ENCODE results near the gene DEF6.
"Not testable (repeated sequence)": the region's sequence is repeated elsewhere in the genome, so short reads cannot be mapped to it uniquely, and the experiment has no call there.

The DEF6 gene

DNA sequence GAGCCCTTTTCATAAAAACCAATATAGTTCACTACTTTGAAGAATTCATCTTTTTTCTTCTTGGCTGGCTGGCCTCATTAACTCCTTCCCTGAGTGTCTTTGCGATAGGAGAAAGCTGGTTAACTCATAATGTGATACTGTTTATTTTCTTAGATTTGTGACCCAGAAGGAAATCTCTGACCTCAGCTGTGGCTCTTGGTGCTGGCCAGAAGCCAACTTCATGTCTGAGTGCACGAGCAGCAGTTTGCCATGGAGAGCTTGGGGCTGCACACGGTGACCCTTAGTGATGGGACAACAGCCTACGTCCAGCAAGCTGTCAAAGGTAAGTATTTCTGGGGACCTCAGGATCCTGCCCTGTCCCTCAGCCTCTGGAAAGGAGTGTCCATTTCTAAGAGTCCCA is 16.7 kb upstream of the DEF6 start:
- no peak for DNase-seq (ENCODE audit: low spot score)

DNA sequence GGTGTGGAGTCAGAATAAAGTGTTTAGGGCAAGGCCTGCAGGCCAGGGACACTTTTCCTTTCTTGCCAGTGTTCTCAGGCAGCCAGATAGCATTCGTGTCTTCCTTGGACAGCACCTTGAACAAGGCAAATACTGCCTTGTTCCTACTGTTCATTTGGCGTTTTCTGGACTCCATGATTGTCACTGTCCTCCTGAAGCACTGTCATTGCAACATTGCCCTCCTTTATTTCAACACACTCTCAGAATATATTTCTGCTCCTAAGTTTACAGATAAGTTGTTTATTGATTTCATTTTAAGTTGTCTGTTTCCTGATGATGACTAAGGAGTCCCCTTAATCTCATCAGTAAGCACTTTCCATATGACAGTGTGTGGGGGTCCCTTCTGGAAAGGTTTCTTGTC is 15.1 kb upstream of the DEF6 start:
- DNase-seq (ENCODE audit: low spot score): no peak

DNA sequence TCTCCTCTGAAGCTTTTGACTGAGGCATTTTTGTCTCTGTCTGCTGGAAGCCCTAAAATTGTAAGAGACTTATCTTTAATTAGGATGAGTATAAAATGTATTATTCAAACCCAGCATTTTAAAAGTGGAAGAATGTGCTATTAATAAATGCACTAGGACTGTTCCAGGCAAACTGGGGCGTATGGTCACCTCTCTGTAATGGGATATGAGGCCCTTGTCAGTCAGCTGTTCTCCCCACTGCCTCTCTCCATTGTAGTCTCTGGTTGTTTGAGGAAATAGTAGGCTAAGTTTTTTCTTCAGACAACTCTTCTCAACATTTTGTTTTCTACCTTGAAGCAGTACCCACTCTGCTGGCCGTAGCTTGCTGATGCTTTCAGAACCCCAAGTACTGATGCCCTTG is 14.3 kb upstream of the DEF6 start:
- no peak for DNase-seq (ENCODE audit: low spot score)

DNA sequence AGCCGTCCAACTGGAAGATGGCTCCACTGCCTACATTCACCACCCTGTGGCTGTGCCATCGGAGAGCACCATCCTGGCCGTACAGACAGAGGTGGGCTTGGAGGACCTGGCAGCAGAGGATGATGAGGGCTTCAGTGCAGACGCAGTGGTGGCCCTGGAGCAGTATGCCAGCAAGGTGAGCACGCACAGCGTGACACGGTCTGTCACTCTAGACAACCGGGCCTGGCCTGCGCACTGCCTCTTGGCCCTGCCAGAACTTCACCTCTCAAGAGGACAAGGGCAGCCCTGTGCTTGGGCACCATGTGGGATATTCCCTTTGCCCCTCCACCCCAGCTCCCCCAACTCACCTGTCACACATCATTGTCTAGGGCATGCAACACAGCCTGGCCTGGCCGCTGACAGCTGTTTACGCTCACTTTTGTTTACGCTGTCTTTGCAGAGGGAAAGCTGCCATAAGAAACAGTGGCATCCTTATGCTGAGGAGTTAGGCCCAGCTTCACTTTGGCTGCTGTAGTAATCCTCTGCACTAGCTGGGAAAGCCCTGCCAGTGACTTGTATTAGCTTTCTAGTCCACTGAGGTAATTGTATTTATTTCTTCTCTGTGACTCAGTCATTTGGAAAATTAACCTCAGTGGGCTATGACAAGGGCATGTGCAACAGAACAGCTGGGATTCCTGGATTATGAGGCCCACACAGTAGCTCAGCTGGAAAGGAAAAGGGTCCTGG is 9.8 kb upstream of the DEF6 start:
- DNase-seq (ENCODE audit: low spot score): no peak

DNA sequence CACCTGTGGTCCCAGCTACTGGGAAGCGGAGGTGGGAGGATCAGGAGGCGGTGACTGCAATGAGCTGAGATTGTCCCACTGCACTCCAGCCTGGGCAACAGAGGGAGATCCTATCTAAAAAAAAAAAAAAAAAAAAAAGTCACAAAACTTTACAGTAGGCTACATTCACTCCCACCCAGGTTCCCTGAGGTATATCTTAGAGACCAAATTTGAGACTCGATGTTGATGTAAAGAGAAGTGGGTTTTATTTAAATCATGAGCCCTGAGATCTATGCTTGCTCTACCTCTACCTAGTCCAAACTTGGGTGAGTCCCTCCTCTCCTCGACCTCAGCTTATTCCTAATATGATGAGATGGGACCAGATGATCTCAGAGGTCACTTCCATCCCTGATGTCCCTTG is 8.8 kb upstream of the DEF6 start:
- no peak for DNase-seq (ENCODE audit: low spot score)

DNA sequence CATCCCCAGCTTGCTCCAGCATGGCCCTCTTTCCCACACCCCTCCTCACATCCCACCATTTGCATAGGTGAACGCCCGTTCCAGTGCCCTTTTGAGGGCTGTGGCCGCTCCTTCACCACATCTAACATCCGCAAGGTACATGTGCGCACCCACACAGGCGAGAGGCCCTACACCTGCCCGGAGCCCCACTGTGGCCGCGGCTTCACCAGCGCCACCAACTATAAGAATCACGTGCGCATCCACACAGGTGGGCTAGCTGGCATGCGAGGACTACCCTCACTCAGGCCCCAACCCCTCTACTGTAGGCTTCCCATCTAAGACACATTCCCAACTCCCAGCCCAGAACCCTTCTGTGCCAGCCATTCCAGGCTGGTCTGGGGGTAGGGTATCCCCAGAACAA is 6.1 kb upstream of the DEF6 start:
- no peak for DNase-seq (ENCODE audit: low spot score)

DNA sequence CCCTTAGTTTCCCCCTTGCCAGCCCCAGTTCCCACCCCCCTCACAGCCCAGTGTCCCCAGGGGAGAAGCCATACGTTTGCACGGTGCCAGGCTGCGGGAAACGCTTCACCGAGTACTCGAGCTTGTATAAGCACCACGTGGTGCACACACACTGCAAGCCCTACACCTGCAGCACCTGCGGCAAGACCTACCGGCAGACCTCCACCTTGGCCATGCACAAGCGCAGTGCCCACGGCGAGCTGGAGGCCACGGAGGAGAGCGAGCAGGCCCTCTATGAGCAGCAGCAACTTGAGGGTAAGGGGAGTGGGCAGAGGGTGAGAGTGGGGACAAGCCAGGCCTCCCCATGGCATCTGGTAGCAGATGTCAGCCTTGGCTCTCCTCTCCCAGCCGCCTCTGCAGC is 5.1 kb upstream of the DEF6 start:
- DNase-seq (ENCODE audit: low spot score): no peak

DNA sequence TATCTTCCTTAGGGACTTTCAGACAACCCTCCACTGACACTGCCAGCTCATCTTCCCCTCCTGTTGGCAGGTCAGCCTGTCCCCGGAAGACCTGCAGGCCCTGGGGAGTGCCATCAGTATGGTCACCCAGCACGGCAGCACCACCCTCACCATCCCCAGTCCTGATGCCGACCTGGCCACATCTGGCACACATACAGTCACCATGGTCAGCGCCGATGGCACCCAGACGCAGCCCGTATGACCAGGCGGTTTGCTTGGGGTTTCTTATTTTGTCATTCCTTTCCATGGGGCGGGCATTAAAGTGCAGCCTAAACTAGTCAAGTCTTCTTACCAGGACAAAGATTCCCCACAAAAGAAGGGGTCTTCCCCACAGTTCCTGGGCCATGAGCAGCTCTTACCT is 3.9 kb upstream of the DEF6 start:
- no peak for DNase-seq (ENCODE audit: low spot score)

DNA sequence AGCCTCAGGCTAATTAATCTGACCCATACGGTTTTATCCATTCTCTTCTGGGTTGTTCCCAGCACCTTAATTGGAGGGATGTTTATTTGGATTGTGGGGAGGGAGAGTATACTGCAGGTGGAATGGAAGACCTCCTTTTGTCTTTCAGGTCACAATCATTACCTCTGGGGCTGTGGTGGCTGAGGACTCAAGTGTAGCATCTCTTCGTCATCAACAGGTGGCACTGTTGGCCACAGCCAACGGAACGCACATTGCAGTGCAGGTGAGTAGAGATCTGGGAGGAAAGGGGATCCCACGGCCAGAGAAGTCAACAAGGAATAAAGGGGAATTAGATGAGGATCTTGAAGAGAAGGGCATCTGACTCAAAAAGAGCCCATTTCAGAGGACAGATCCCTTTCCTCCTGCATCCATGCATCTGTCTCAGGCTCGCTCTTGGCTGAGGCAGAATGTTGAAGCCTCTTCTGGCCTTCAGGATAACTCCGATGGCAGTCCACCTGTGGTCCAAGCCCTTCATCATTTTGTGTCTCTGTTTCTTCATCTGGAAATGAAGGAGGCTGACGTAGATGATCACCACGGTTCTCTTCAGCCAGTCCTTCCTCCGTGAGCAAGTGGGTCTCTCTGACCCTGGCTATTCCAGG is 3.2 kb upstream of the DEF6 start:
- peak; percentile 68 for DNase-seq (ENCODE audit: low spot score)

DNA sequence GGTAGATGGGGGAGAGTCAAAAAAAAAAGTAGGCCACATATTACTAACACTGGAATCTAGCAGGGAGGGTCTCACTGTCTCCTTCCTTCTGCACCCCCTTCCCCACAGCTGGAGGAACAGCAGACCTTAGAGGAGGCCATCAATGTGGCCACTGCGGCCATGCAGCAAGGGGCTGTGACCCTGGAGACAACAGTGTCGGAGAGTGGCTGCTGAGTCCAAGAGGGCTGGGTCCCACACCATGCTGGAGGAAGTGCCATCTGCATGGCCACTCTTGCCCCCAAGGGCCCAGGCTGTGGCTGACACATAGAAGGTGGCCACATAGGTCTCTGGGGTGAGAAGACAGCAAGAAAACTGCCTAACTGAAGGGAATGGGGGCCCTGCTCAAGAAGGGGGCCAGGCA is 2.6 kb upstream of the DEF6 start:
- no peak for DNase-seq (ENCODE audit: low spot score)

DNA sequence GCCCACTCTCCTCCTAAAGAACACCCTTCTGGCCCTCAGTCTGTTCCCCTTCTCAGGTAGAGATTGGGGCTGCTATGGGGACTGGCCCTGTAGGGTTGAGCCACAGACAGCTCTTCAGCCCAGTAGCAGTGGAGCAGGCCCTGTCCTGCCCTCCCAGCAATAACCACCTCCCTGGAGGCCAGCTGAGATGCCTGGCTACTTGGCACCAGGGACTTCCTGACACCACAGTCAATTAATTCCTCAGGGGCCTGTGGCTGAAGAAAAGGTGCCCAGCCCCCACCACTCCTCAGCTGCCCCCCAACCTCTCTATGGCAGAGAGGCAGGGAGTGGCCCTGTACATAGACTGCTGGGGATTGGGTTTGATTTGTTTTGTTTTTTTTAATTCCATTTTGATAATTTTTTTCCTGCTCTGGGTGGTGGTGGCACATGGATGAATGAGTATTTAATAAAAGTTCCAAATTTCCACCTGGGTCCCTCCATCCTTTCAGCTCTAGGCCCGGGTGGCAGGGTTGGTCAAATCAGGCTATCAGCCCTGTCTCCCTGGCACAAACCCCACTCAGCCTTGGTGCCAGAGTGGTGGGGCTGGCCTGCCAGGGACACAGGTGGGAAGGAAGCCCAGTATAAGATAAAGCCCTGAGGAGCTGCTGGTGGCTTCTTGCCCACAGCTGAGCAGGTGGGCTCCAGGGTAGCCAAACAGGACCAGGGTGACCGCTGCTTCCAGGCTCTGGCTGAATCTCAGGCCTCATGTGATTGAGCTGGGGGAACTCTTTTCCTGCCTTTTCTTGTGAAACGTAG is 1.9 kb upstream of the DEF6 start:
- DNase-seq (ENCODE audit: low spot score): no peak

DNA sequence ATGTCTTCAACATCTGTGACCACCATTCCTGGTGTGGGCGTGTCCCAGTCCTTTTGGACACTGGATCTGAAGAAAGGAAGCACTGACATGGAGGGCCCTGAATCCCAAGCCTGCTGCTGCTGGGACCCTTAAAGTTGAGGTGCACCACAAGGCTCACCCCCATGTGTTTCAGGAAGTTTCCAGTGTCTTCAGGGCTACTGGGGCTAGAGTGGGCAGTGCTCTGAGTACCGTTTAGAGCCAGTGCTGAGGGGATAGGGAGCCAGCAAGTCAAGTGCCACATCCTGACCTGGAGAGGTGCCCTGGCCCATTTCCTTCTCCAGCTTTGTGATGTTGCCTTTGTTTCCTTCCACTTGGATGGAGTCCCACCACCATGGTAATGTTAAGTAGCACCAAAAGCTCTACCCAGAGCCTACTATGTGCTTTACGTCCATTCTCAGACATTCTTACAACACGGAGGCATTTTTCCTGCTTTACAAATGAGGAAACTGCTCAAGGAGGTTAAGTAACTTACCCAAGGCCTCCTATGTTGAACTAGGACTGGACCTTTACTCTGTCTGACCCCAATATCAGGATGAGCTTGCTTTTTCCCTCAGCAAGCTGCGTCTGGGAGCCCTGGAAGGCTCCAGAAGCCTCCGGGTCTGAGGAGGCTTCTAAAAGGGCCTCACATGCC is 552 bp upstream of the DEF6 start:
- DNase-seq (ENCODE audit: low spot score): no peak

DNA sequence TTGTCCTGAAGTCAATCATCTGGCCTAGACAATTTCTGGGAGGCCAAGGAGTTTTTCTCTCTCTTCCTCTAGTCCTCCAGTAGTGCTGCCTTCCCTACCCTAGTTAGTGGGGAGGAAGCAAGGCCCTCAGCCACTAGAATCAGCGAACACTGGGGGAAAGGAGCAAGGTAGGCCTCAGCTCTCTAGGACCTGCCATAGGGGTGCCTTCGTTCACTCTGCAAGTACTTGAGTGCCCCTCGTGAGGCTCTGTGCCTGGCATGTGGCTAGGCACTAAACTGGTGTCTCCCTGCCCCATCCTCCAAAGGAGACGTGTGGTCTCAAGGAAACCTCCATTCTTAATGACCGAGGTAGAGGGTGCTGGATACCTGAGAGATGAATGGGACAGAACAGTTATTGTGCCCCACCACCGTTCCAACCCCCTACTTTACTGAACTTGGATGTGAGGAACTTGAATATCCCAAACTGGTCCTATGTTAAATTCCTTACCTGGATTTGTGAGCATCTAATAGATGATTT is 1.1 kb downstream of the DEF6 start:
- no peak for DNase-seq (ENCODE audit: low spot score)

DNA sequence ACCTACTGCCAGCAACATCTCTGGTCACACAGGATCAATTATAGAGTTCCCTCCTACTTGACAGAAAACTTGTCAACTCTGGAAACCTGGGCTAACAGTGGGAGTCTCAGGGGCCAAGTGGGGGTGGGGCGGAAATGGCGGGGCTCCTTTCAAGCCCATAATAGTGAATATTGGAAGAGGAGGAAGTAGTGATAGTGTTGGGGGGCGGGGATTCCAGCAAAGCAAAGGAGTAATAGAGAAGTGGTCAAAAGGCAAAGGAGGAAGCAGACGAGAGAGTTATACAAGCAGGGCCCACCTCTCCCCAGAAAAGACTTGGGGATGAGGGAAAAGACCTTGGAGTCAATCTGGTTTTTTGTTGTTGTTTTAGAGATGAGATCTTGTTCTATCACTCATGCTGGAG is 2.1 kb downstream of the DEF6 start:
- peak; percentile 44 for DNase-seq (ENCODE audit: low spot score)

DNA sequence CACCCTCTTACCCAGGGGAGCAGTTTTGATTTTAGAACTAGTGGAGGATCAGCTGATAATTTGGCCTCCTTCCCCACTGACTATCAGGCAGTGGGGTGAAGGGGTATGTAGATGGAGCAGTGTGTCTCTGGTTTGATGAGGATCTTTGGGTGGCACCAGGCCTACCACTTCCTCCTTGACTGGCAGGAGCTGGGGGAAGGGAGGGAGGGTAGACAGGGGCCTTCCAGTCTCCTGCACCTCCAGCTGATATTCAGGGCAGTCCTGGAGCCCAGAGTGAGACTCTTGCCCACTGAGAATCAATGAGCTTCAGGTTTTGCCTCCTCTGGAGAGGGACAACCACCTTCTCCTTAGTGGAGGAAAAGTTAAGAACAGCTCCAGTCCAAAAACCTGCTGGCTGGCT is 3.2 kb downstream of the DEF6 start:
- DNase-seq (ENCODE audit: low spot score): no peak

DNA sequence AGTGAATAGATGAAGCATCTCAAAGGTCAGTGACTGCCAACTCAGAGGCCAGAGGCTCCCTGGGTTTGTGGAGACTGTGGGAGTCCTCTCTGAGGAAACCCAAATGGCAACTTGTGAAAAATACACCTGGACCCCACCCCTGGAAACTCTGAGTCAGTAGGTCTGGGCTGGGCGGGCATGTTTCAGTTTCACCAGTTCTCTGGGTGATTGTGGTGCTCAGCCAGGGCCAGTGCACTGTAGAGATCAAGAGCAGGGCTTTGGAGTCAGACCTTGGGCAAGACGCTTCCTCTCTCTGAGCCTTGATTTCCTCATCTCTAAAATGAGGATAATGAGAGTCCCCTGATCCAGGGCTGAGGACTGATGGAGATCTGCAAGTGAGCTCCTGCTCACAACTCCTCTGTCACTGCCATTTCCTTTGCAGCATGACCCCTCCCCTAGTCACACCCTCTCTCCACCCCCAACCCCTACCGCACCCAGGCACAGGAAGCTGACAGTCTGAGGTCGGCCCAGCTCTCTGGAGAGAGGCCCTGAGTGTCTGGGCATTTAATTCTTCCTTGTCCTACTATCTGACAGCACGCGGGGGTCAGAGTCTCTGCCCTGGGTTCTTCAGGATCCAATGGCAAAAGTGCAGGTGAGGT is 5.1 kb downstream of the DEF6 start:
- peak; percentile 82 for DNase-seq (ENCODE audit: low spot score)

DNA sequence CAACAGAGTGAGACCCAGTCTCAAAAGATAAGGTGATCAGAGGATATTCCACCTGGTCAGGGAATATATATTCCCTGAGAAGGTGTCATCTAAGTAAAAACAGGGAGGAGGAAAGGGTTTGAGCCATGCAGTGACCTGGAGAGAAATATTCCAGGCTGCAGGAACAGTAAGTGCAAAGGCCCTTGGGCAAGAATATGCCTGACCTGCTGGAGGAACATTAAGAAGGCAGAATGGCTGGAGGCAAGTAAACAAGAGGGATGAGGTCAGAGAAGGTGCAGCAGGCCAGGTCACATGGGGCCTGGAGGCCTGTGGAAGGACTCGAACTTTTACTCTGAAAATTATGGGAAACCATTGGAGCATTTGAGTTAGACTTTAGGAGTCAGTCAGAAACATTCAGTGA is 6.7 kb downstream of the DEF6 start:
- no peak for DNase-seq (ENCODE audit: low spot score)

DNA sequence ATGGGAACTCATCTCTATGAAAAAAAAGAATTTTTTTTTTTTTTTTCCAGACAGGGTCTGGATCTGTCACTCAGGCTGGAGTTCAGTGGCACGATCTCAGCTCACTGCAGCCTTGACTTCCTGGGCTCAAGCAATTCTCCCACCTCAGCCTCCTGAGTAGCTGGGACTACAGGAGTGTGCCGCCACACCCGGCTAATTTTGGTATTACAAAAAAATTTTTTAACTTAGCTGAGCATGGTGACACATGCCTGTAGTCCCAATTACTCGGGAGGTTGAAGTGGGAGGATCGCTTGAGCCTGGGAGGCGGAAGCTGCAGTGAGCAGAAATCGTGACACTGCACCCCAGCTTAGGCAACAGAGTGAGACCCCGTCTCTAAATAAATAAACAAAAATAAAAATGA is 7.5 kb downstream of the DEF6 start:
- peak; percentile 37 for DNase-seq (ENCODE audit: low spot score)

DNA sequence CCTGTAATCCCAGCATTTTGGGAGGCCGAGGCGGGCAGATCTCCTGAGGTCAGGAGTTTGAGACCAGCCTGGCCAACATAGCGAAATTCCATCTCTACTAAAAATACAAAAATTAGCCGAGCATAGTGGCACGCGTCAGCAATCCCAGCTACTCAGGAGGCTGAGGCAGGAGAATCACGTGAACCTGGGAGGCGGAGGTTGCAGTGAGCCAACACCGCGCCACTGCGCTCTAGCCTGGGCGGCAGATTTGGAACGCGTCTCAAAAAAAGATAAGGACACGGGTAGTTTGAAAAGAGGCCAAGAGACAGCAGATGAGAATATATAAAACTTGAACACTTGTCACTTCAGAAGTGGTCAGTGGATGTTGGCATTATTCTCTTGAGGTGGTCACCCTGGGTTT is 9.5 kb downstream of the DEF6 start:
- not testable (repeated sequence) for DNase-seq (ENCODE audit: low spot score)

DNA sequence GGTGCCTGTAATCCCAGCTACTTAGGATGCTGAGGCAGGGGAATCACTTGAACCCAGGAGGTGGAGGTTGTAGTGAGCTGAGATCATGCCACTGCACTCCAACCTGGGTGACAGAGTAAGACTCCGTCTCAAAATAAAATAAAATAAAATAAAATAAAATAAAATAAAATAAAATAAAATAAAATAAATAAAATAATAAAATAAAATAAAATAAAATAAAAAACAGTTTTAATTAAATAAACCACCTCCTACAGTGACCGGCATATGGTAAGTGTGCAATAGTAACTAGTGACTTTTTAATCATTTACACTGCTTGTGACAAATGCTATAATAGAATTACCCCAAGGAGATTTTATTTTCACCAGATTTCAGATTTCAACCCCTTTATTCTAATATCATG is 10.9 kb downstream of the DEF6 start:
- not testable (repeated sequence) for DNase-seq (ENCODE audit: low spot score)

DNA sequence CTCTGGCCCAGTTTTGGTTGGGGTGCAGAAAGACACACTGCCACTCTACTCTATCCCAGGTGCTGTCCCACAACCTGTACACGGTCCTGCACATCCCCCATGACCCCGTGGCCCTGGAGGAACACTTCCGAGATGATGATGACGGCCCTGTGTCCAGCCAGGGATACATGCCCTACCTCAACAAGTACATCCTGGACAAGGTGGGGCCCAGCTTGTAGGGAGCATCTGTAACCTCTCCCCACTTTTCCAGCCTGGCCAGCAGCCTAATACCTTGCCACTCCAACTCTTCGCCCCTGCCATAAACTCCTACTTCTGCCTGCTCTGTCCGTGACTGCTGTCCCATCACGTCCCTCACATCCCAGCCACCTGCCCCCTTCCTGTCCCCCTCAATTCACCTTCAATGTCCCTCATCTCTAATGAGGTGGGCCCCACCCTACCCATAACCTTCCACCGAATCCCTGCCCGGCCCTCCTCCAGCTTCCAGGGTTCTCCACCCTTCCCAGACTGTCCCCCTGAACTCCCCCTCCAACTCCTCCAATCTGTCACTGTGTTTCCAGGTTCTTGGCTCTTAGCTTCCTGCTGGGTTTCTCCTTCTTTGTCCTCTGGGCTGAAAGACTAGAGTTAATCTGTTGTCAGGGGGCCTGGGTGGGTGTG is 12.1 kb downstream of the DEF6 start:
- DNase-seq (ENCODE audit: low spot score): no peak

All from NAMALWA (cell line).